GM06990 (cell line): ENCODE results near the gene GGTLC2.
A peak's percentile ranks its signal among the peaks of the same experiment; 100 is the strongest.
"Not testable (repeated sequence)": the region's sequence is repeated elsewhere in the genome, so short reads cannot be mapped to it uniquely, and the experiment has no call there.

Experiments
- DNase-seq: peaks from one replicate; pipeline ENCODE4 v3.0.0-alpha.2; 2011; ENCODE audit not compliant: insufficient read length; ENCODE audit errors: extremely low read depth
- H3K27me3 ChIP-seq: replicated peaks from 2 replicates; pipeline ENCODE4 v1.6.0; 2011; ENCODE audit warnings: low read length; ENCODE audit not compliant: control insufficient read depth, insufficient read depth
- H3K36me3 ChIP-seq: 2 replicates; pipeline ENCODE4 v1.5.1; 2011; ENCODE audit warnings: low read length; ENCODE audit not compliant: control insufficient read depth, insufficient read depth
- H3K4me3 ChIP-seq: replicated peaks from 2 replicates; pipeline ENCODE4 v1.5.1; 2011; ENCODE audit warnings: low read depth, mild to moderate bottlenecking, control low read depth, low read length
- CTCF ChIP-seq: IDR thresholded peaks from 2 replicates; pipeline ENCODE4 v1.5.1; 2011; ENCODE audit warnings: low read length, control low read depth, mild to moderate bottlenecking, inconsistent platforms; ENCODE audit not compliant: insufficient read depth, poor library complexity, severe bottlenecking

The GGTLC2 gene

GRCh38 chr22:22636260-22636659, 8.2 kb upstream of the GGTLC2 start:
- peak; percentile 18 for TF ChIP-seq CTCF
- DNase-seq, H3K36me3 ChIP-seq, H3K27me3 ChIP-seq, H3K4me3 ChIP-seq: not testable (repeated sequence)

GRCh38 chr22:22638313-22638712, 6.1 kb upstream of the GGTLC2 start:
- DNase-seq, H3K27me3 ChIP-seq, H3K36me3 ChIP-seq, H3K4me3 ChIP-seq: not testable (repeated sequence)

GRCh38 chr22:22642255-22642654, 2.2 kb upstream of the GGTLC2 start:
- not testable (repeated sequence) for H3K4me3 ChIP-seq, H3K27me3 ChIP-seq, DNase-seq, H3K36me3 ChIP-seq

- H3K27me3 ChIP-seq, H3K4me3 ChIP-seq, DNase-seq, H3K36me3 ChIP-seq: not testable (repeated sequence)
Observed at GRCh38 chr22:22645969-22646368, 1.6 kb downstream of the GGTLC2 start.

- H3K36me3 ChIP-seq, H3K4me3 ChIP-seq, H3K27me3 ChIP-seq, DNase-seq: not testable (repeated sequence)
Observed at GRCh38 chr22:22647952-22648351, 3.5 kb downstream of the GGTLC2 start.

GRCh38 chr22:22648863-22649536, 4.6 kb downstream of the GGTLC2 start:
- H3K27me3 ChIP-seq, DNase-seq, H3K4me3 ChIP-seq, H3K36me3 ChIP-seq: not testable (repeated sequence)

- not testable (repeated sequence) for DNase-seq, H3K4me3 ChIP-seq, H3K36me3 ChIP-seq, H3K27me3 ChIP-seq
Observed at GRCh38 chr22:22649761-22650160, 5.3 kb downstream of the GGTLC2 start.

- not testable (repeated sequence) for H3K27me3 ChIP-seq, H3K4me3 ChIP-seq, H3K36me3 ChIP-seq, DNase-seq
Observed at GRCh38 chr22:22650398-22650797, 6.0 kb downstream of the GGTLC2 start.

GRCh38 chr22:22650803-22651515, 6.5 kb downstream of the GGTLC2 start:
- H3K4me3 ChIP-seq, H3K36me3 ChIP-seq, H3K27me3 ChIP-seq, DNase-seq: not testable (repeated sequence)

GRCh38 chr22:22651593-22651992, 7.2 kb downstream of the GGTLC2 start:
- not testable (repeated sequence) for H3K27me3 ChIP-seq, H3K36me3 ChIP-seq, H3K4me3 ChIP-seq, DNase-seq

GRCh38 chr22:22652102-22652501, 7.7 kb downstream of the GGTLC2 start:
- not testable (repeated sequence) for H3K36me3 ChIP-seq, H3K4me3 ChIP-seq, H3K27me3 ChIP-seq

GRCh38 chr22:22652573-22652972, 8.2 kb downstream of the GGTLC2 start:
- not testable (repeated sequence) for H3K4me3 ChIP-seq, H3K36me3 ChIP-seq, DNase-seq, H3K27me3 ChIP-seq

More at GRCh38 chr22:22652102-22652501, 7.7 kb downstream of the GGTLC2 start:
- DNase-seq: not testable (repeated sequence)

- not testable (repeated sequence) for H3K27me3 ChIP-seq, H3K4me3 ChIP-seq, H3K36me3 ChIP-seq, DNase-seq
Observed at GRCh38 chr22:22653677-22654381, 9.4 kb downstream of the GGTLC2 start.
